ENCODE measurements around the gene BMS1. TPM values are rescaled to one million over a fixed set of nuclear protein-coding genes. Genes with fewer than 3 reads are reported as not detected.
A peak's percentile ranks its signal among the peaks of the same experiment; 100 is the strongest.
"Not testable (repeated sequence)": the region's sequence is repeated elsewhere in the genome, so short reads cannot be mapped to it uniquely, and the experiment has no call there.

Gene BMS1, protein sequence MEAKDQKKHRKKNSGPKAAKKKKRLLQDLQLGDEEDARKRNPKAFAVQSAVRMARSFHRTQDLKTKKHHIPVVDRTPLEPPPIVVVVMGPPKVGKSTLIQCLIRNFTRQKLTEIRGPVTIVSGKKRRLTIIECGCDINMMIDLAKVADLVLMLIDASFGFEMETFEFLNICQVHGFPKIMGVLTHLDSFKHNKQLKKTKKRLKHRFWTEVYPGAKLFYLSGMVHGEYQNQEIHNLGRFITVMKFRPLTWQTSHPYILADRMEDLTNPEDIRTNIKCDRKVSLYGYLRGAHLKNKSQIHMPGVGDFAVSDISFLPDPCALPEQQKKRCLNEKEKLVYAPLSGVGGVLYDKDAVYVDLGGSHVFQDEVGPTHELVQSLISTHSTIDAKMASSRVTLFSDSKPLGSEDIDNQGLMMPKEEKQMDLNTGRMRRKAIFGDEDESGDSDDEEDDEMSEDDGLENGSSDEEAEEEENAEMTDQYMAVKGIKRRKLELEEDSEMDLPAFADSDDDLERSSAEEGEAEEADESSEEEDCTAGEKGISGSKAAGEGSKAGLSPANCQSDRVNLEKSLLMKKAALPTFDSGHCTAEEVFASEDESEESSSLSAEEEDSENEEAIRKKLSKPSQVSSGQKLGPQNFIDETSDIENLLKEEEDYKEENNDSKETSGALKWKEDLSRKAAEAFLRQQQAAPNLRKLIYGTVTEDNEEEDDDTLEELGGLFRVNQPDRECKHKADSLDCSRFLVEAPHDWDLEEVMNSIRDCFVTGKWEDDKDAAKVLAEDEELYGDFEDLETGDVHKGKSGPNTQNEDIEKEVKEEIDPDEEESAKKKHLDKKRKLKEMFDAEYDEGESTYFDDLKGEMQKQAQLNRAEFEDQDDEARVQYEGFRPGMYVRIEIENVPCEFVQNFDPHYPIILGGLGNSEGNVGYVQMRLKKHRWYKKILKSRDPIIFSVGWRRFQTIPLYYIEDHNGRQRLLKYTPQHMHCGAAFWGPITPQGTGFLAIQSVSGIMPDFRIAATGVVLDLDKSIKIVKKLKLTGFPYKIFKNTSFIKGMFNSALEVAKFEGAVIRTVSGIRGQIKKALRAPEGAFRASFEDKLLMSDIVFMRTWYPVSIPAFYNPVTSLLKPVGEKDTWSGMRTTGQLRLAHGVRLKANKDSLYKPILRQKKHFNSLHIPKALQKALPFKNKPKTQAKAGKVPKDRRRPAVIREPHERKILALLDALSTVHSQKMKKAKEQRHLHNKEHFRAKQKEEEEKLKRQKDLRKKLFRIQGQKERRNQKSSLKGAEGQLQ
- total RNA-seq, result 10 to 100 TPM; 15.8 to 26.7 TPM

DNA sequence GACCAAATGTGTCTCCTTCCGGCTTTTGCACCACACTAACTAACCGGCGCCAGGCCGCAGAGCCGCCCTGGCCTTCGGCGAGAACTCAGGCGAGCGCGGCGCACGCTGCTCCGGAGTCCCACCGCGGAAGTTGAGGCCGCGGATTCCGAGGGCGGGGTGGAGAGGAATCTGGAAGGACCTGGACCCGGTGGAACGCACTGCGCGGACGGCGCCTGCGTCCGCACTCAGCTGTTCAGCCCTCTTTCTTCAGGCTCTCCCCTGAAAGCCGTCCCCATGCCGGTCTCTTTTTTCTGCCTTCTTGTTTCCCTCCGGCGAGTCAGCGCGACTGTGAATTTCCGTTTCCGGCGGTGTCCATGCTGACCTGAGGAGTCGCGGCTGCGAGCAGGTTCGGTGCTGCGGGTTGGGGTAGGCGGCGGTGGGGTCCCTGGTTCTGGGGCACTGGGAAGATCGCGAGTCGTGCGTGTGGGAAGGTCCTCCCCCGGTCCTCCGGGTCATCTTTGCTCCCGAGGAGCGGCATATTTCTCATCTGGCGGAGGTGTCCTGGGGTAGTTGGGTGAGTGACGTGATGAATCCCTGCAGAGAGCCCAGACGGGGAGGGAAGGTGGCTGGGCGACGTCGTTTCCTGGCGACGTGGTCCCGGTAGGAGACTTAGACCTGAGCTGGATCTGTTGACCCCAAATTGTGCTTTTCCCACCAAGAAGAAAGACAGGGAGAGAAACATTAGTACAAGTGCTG, at the start of gene BMS1:
BMS1 (plus strand) TSS at position 350 of the 735 bp plus-strand sequence. CDS start 1,600 bp downstream, outside the sequence.
- Mint-ChIP-seq H3K9me3 (no peaks in the 10 kb centered on the region), H3K36me3 (ENCODE audit: low read depth) (peaks cover 44% of the 10 kb centered on the region), H3K27me3 (no peaks in the 10 kb centered on the region), H3K27ac (peak within 1 kb of the TSS; percentile 96), H3K4me1 (no peaks in the 10 kb centered on the region), H3K4me3 (peak within 1 kb of the TSS; percentile 96)
- ATAC-seq (replicated peaks), result peak; percentile 90

DNA sequence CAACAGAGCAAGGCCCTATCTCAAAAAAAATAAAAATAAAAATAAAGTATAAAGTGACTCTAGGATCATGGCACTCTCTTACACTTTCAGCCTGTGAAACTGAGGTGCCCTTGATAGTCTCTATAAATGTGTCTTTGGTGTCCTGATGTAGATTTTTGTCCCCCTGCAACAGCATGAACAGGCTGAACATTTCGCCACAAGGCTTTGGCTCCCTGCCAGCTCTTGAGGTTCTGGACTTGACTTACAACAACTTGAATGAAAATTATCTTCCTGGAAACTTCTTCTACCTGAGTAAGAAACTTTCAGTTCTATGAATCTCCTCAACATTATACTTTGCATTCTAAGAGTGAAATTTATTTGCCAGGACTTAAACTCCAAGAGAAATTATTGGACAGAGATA, 48.1 kb upstream of the BMS1 start:
- Mint-ChIP-seq H3K27me3 (peaks cover 27% of the 10 kb centered on the region), H3K4me3 (no peak overlapping the region), H3K4me1 (no peaks in the 10 kb centered on the region), H3K27ac (no peak overlapping the region), H3K36me3 (ENCODE audit: low read depth) (no peaks in the 10 kb centered on the region), H3K9me3 (no peaks in the 10 kb centered on the region)
- ATAC-seq (replicated peaks), result no peak

DNA sequence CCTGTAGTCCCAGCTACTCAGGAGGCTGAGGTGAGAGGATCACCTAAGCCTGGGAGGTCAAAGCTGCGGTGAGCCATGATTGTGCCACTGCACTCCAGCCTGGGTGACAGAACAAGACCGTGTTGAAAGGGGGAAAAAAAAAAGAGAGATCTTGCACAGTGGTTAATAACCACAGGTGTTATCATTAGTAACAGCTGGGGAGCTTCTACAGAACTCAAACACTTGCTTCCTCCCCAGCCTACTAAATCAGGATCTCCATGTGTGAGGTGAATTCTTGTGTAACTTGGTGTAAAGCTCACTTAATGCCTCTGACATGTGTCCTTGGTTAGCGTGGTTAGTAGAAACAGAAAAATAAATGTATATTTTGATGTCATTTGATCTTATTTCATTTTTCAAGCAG, 43.9 kb upstream of the BMS1 start:
- no peak for ATAC-seq (replicated peaks)
- no peaks in the 10 kb centered on the region for H3K36me3 Mint-ChIP-seq (ENCODE audit: low read depth)
- peaks cover 11% of the 10 kb centered on the region for H3K9me3 Mint-ChIP-seq
- H3K4me3 Mint-ChIP-seq, result no peak overlapping the region
- H3K27ac Mint-ChIP-seq, result no peak overlapping the region
- peaks cover 20% of the 10 kb centered on the region for H3K27me3 Mint-ChIP-seq
- H3K4me1 Mint-ChIP-seq, result no peaks in the 10 kb centered on the region

DNA sequence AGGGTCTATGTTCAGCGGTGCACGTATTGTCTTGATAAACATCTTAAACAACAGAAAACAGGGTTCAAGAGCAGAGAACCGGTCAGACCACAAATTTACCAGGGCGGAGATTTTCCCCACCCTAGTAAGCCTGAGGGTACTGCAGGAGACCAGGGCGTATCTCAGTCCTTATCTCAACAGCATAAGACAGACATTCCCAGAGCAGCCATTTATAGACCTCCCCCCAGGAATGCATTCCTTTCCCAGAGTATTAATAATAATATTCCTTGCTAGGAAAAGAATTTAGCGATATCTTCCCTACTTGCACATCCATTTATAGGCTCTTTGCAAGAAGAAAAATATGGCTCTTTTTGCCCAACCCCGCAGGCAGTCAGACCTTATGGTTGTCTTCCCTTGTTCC, 41.1 kb upstream of the BMS1 start:
- not testable (repeated sequence) for H3K4me3 Mint-ChIP-seq; ATAC-seq (replicated peaks); H3K4me1 Mint-ChIP-seq; H3K27ac Mint-ChIP-seq; H3K36me3 Mint-ChIP-seq (ENCODE audit: low read depth)
- Mint-ChIP-seq H3K9me3 (peaks cover 11% of the 10 kb centered on the region), H3K27me3 (peaks cover 24% of the 10 kb centered on the region)

DNA sequence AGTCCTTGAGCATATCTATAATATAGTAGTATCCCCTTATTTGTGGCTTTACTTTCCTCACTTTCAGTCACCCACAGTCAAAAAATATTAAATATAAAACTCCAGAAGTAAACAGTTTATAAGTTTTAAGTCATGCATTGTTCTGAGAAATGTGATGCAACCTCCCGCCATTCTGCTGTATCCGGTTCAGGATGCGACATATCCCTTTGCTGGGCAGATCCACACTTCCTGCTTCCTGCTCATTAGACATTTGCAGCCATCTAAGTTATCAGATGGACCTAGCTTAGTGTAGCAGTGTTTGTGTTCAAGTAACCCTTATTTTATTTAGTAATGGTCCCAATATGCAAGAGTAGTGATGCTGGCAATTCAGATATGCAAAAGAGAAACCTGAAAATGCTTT, 38.9 kb upstream of the BMS1 start:
- no peak for ATAC-seq (replicated peaks)
- no peak overlapping the region for H3K4me3 Mint-ChIP-seq
- H3K9me3 Mint-ChIP-seq, result peaks cover 11% of the 10 kb centered on the region
- peaks cover 18% of the 10 kb centered on the region for H3K27me3 Mint-ChIP-seq
- no peaks in the 10 kb centered on the region for H3K4me1 Mint-ChIP-seq
- H3K27ac Mint-ChIP-seq, result no peak overlapping the region
- no peaks in the 10 kb centered on the region for H3K36me3 Mint-ChIP-seq (ENCODE audit: low read depth)

DNA sequence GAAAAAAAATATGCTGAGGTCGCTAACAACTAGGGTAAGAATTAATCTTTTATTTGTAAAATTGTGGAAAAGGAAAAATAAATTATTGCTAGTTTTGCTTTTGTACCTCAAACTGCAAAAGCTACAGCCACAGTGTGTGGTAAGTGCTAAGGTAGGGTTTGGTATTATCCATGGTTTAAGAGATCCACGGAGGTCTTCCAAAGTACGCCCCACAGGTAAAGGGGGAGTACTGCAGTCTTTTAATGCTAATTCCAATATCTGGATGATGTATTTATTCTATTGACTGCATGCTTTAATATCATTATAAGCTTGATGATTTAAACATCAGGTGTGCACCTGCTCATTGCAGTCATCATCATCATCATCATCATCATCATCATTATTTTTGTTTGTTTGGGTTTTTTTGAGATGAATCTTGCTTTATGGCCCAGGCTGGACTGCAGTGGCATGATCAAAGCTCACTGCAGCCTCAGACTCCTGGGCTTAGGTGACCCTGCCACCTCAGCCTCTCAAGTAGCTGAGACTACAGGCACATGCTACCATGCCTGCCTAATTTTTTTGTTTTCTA, 38.4 kb upstream of the BMS1 start:
- H3K4me1 Mint-ChIP-seq, result no peaks in the 10 kb centered on the region
- no peak overlapping the region for H3K4me3 Mint-ChIP-seq
- no peak for ATAC-seq (replicated peaks)
- H3K9me3 Mint-ChIP-seq, result peaks cover 11% of the 10 kb centered on the region
- H3K27ac Mint-ChIP-seq, result no peak overlapping the region
- H3K27me3 Mint-ChIP-seq, result peaks cover 21% of the 10 kb centered on the region
- no peaks in the 10 kb centered on the region for H3K36me3 Mint-ChIP-seq (ENCODE audit: low read depth)

DNA sequence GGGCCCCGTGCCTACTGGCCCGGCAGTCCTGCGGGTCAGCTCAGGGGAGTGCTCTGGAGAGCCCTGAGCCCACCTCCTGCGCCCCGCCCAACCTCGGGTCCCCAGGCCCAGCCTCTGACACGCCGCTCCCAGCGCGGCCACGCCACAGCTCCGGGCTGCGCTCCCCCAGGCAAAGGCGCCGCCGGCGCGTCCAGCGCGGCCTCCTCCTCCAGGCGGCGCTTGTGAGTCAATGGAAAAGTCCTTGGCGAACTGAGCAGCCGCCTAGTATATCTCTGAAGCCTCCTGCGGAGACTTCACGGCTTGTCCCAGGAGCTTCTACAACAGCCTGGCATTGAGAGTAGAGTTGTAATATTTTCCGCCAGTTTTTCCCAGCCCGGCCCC, 29.5 kb upstream of the BMS1 start:
- H3K27me3 Mint-ChIP-seq, result peaks cover 49% of the 10 kb centered on the region
- peak; percentile 86 for ATAC-seq (replicated peaks)
- H3K9me3 Mint-ChIP-seq, result no peaks in the 10 kb centered on the region
- H3K36me3 Mint-ChIP-seq (ENCODE audit: low read depth), result no peaks in the 10 kb centered on the region
- H3K4me1 Mint-ChIP-seq, result no peaks in the 10 kb centered on the region
- no peak overlapping the region for H3K27ac Mint-ChIP-seq
- H3K4me3 Mint-ChIP-seq, result peak overlapping the region; percentile 71

DNA sequence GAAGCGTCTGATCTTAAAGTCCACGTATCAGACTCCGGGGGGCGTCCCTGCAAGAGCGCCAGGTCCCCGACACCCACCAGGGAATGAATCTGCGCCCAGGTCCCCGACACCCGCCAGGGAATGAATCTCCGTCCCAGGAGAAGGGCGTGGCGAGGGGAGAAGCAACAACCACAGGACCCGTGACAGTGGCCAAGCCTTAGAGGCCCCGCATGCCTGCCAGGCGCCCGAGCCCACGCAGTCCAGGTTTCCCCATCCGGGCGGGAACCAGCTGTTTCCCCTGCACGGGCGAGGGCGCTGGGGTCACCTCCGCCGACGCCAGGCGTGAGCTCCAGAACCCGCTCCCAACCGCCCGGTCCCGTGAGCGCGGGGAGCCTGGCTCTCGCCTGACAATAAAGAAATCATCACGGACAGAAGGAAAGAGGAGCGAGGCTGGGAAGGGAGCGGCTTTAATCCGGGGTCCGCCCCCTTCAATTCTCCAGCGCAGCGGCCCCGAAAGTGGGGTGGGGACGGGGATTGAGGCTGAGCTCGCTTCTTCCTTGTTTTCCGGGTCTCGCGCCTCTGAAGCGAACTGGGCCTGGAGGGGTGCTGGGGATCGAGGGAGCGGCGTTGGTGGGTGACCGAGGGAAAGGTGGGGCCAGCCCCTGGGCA, 29.0 kb upstream of the BMS1 start:
- Mint-ChIP-seq H3K36me3 (ENCODE audit: low read depth) (no peaks in the 10 kb centered on the region), H3K4me3 (peak overlapping the region; percentile 71), H3K4me1 (no peaks in the 10 kb centered on the region), H3K27ac (no peak overlapping the region), H3K9me3 (no peaks in the 10 kb centered on the region), H3K27me3 (peaks cover 45% of the 10 kb centered on the region)
- ATAC-seq (replicated peaks), result peak; percentile 34

DNA sequence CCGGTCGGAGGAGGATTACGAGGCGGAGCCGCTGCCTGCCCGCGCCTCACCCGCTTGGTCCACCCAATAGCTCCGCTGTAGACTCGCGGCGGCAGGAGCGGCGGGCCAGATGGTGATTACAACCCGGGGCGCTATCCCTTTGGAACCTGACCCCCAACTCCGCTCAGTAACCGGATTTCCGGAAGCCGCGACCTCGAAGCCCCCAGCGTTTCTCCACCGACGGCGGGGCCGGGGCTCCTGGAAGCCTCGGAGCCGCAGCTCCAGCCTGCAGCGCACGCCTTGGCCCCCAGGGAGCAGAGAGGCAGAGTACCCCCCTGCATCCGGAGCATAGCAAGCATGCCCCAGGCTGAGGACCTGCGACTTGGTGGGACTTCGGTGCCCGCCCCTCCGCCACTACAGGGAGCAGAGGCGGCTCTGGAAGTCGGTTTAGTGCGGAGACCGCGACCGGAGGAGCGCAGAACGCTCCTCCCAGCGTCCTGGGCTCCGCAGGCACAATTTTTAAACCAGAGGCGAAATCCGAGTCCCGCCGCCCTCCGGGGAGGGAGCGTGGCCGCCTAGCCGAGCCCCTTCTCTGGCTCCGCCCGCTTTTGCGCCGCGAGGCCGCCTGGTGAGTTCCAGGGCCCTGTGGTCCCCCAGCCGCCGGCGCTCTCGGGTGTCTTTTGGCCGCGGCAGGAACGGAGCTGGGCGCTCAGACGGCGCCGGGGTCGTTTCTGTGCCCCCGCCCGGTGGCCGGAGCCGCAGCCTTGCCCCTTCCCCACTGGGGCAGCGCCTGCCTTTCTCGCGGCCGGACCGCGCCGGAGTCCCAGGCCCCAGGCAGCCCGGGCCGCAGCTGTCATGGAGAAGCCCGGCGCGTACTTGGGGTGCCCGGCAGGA, 28.2 kb upstream of the BMS1 start:
- Mint-ChIP-seq H3K9me3 (no peaks in the 10 kb centered on the region), H3K36me3 (ENCODE audit: low read depth) (no peaks in the 10 kb centered on the region), H3K27ac (no peak overlapping the region), H3K4me3 (peak overlapping the region; percentile 71), H3K4me1 (no peaks in the 10 kb centered on the region), H3K27me3 (peaks cover 44% of the 10 kb centered on the region)
- ATAC-seq (replicated peaks), result peak; percentile 32

DNA sequence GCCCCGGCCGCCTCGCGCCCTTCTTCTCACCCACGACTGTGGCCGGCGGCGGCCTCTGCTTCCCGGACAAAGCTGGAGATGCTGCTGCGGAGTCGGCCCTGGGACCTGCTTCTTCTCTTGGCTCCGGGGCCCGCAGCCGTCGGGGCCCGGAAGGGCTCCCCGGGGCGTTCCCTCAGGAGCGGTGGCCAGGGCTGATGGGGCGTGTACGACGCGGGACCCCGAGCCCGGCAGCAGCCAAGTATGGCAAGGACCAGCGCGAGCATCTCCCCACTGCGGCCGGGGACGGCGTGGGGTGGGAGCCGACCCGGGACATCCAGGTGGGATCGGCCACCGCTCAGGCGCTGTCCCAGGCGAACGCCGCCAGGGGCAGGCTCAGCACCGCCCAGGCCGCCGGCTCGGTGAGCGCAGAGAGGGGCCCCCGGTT, 27.6 kb upstream of the BMS1 start:
- H3K36me3 Mint-ChIP-seq (ENCODE audit: low read depth), result no peaks in the 10 kb centered on the region

DNA sequence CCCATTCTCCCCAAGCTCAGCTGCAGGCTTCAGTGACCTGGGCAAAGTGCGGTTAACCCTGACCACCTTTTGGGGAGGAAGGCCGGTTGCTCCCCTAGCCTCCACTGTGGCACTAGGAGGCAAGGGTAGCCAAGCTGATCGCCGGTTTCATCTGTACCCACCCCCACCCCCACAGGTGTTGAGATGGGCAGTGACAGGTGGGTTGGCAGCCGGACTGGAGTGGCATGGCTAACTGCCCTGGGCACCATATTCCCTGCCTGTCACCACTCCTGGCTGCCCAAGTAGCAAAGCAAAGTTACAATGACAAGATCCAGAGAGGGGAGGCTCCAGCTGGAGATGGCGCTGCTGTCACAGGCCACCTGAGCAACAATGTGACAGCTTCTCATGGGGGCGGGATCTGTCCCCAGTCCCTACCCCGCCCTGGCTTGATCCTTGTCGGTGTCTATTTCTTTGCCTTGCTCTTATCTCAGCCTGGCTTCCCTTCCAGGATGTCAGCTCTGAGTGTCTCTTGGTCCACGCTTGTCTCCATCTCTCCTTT, 27.0 kb upstream of the BMS1 start:
- Mint-ChIP-seq H3K36me3 (ENCODE audit: low read depth) (no peaks in the 10 kb centered on the region), H3K27me3 (peaks cover 45% of the 10 kb centered on the region), H3K4me3 (peak overlapping the region; percentile 26), H3K27ac (no peak overlapping the region), H3K4me1 (no peaks in the 10 kb centered on the region), H3K9me3 (no peaks in the 10 kb centered on the region)
- ATAC-seq (replicated peaks), result no peak

More for the DNA sequence above, 27.6 kb upstream of the BMS1 start:
- ATAC-seq (replicated peaks), result no peak
- Mint-ChIP-seq H3K27ac (no peak overlapping the region), H3K27me3 (peaks cover 42% of the 10 kb centered on the region), H3K9me3 (no peaks in the 10 kb centered on the region), H3K4me3 (peak overlapping the region; percentile 26), H3K4me1 (no peaks in the 10 kb centered on the region)

DNA sequence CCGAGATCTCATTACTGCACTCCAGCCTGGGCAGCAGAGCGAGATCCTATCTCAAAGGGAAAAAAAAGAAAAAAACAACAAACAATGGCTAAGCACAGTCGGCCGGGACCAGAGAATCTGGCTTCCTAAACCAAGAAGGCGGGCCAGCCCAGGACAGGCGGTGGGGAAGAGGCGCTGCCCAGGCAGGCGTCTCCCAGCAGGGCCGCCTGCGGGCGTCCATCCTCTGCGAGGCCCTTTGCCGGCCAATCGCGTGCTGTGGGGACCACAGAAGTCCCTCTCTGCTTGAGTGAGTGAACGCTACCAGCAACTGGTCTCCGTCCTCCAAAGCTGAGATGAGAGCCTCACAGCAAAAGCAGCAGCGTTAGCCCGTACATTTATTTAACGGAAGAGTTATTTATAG, 14.7 kb upstream of the BMS1 start:
- Mint-ChIP-seq H3K27ac (no peak overlapping the region), H3K4me3 (no peak overlapping the region), H3K4me1 (no peaks in the 10 kb centered on the region), H3K36me3 (ENCODE audit: low read depth) (no peaks in the 10 kb centered on the region), H3K27me3 (peaks cover 27% of the 10 kb centered on the region), H3K9me3 (no peaks in the 10 kb centered on the region)
- ATAC-seq (replicated peaks), result no peak

All from activated T-helper 17 cell treated with anti-CD3 and anti-CD28 coated beads, Interleukin-2, amount 50 U/mL, for 72 hours (primary cell).